Activated naive CD4-positive, alpha-beta T cell treated with anti-CD3 and anti-CD28 coated beads, Interleukin-2, amount 10 ng/mL, durations not matched to agents 5 hours and 36 hours (primary cell): ENCODE results near the gene CAPN1. TPM values are rescaled to one million over a fixed set of nuclear protein-coding genes. Genes with fewer than 3 reads are reported as not detected.

ENCODE experiments used
- total RNA-seq, 2 experiments: library from RNA; stranded (reverse); gene quantifications; one replicate each; pipeline ENCODE4 v1.2.3, GENCODE V29; 2021

Gene CAPN1
- total RNA-seq = 100 to 1,000 TPM; 161 to 168 TPM

DNA sequence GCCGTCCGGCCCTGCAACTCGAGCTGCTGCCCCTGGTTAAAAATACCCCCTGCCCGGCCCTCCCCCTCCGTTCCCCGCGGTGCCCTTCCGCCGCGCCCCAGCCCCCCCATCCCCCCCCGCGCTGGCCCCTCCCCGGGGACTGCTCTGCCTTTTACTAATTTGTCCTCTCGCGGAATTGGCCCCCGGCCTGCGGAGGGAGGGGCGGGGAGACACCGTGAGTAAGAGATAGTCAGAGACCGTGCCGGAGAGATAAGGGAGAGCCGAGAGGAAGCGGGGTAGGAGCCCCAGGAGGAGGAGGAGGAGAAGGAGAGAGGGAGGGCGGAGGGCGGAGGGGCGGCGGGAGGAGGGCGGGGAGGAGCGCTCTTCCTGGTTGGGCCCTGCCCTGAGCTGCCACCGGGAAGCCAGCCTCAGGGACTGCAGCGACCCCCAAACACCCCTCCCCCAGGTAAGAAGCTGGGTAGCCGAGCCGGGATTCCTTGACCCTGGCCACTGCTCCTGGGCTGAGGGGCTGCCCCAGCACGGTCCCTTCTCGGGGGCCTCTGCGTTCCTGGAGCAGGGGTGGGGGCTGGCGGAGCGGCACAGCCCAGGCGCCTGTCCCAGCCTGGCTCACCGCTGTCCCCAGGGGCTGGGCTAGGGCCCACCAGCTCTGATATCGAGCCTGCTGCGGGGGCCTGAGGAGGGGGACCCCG, at the start of gene CAPN1:
TSS of gene CAPN1 (plus strand) at position 360 of the 689 bp plus-strand sequence. CDS start 774 bp downstream, outside the sequence.

DNA sequence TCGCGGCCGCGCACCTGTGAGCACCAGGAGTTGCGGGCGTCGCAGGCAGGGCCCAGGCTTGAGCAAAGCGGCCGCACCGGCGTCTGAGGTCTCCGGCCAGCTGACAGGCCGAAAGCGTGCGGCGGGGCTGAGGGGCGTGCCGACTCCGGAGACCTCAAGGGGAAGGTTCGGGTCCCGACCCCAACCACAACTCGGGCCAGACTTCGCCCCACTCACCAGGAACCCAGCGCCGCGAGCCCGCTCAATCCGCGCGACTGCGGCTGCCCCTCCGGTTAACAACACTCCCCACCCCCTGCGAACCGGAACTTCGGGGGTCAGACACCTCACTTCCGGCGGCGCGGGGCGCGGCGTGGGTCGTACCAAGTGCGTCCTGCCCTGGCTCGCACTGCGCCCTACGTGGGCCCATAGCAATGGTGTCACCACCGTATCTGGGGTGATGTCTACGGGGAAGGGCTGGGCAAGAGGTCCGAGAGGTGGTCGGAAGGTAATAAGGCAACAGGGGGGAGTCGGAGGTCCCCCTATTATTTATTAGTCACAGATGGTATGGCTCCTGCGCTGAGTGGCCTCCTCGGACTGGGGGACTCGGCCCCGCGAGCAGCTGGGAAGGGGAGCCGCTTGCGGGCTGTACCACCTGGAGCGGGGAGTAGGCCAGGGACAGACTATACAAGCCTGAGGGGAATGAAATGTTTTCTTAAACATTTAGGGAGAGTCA, 47.3 kb upstream of the CAPN1 start, which contains the start of gene SYVN1:
TSS of gene SYVN1 (minus strand) at position 280 of the 712 bp plus-strand sequence. CDS start 918 bp downstream, outside the sequence.

DNA sequence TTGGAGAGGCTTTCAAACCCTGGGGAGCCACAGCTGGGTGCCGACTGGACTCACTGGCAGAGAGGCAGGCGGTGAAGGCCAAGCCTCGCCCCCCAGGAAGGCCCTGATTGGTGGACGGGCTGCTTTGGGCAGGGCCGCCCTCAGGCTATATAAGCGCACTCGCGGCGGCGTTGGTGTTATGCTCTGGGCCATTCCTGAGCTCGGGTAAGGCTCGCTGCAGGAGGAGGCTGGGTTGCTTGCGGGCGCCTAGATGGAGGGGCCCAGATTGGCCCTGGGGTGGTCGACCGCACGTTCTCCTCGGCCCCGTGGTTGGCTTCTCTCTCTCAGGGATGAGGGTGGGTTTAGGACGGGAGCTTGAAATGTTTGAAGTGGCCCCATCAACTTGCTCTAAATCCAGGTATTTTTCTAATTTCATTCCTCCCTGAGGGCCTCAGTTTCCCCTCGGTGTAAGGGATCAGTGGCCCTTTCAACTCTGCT, 11.6 kb upstream of the CAPN1 start, which contains the start of gene SPDYC:
TSS of gene SPDYC (plus strand) at position 176 of the 477 bp plus-strand sequence. CDS start 1,125 bp downstream, outside the sequence.

Other genes with a start within 250 kb of the CAPN1 start
- not detected for gene GPHA2, start 246.0 kb upstream of the CAPN1 start, total RNA-seq
- under 1 TPM; 0.20 to 0.36 TPM for gene MAJIN, start 209.8 kb upstream of the CAPN1 start, total RNA-seq
- under 1 TPM in 1 of 2 experiments, not detected in 1; 0.19 TPM for gene BATF2, start 185.0 kb upstream of the CAPN1 start, total RNA-seq
- 10 to 100 TPM; 49.1 to 54.1 TPM for gene ARL2, start 167.8 kb upstream of the CAPN1 start, total RNA-seq
- 10 to 100 TPM; 25.9 to 27.5 TPM for gene SNX15, start 154.5 kb upstream of the CAPN1 start, total RNA-seq
- gene SAC3D1, start 140.7 kb upstream of the CAPN1 start, total RNA-seq = 10 to 100 TPM; 29.0 to 29.6 TPM
- 10 to 100 TPM; 11.8 to 12.4 TPM for gene NAALADL1, start 123.4 kb upstream of the CAPN1 start, total RNA-seq
- 10 to 100 TPM; 72.9 to 77.5 TPM for gene CDCA5, start 97.9 kb upstream of the CAPN1 start, total RNA-seq
- gene ZFPL1, start 97.7 kb upstream of the CAPN1 start, total RNA-seq = 10 to 100 TPM; 26.6 to 27.5 TPM
- gene VPS51, start 85.7 kb upstream of the CAPN1 start, total RNA-seq = 100 to 1,000 TPM; 167 to 172 TPM
- 10 to 100 TPM; 27.8 to 28.5 TPM for gene TM7SF2, start 70.1 kb upstream of the CAPN1 start, total RNA-seq
- gene ZNHIT2, start 64.2 kb upstream of the CAPN1 start, total RNA-seq = 1 to 10 TPM; 7.7 to 9.4 TPM
- 1,000 to 10,000 TPM; 1,282 to 1,325 TPM for gene FAU, start 59.8 kb upstream of the CAPN1 start, total RNA-seq
- gene MRPL49, start 59.6 kb upstream of the CAPN1 start, total RNA-seq = 10 to 100 TPM; 40.9 to 42.2 TPM
- gene SYVN1, start 47.4 kb upstream of the CAPN1 start, total RNA-seq = 10 to 100 TPM; 39.2 to 43.4 TPM
- not detected for gene SPDYC, start 11.7 kb upstream of the CAPN1 start, total RNA-seq
- 10 to 100 TPM; 35.9 to 37.6 TPM for gene POLA2, start 80.0 kb downstream of the CAPN1 start, total RNA-seq
- under 1 TPM in 1 of 2 experiments, not detected in 1; 0.48 TPM for gene CDC42EP2, start 132.9 kb downstream of the CAPN1 start, total RNA-seq
- 10 to 100 TPM; 61.1 to 61.9 TPM for gene DPF2, start 151.9 kb downstream of the CAPN1 start, total RNA-seq
- gene TIGD3, start 172.8 kb downstream of the CAPN1 start, total RNA-seq = under 1 TPM; 0.75 to 0.81 TPM
- gene SLC25A45, start 200.7 kb downstream of the CAPN1 start, total RNA-seq = 10 to 100 TPM; 35.5 to 41.0 TPM
- 10 to 100 TPM; 45.8 to 49.6 TPM for gene FRMD8, start 204.7 kb downstream of the CAPN1 start, total RNA-seq
- gene NEAT1, start 240.9 kb downstream of the CAPN1 start, total RNA-seq = 100 to 1,000 TPM; 658 to 899 TPM